Suprapubic skin (tissue), 4 donors: ENCODE data around the gene CDH4. TPM values are rescaled to one million over a fixed set of nuclear protein-coding genes. Genes with fewer than 3 reads are reported as not detected.
"Not testable (repeated sequence)": the region's sequence is repeated elsewhere in the genome, so short reads cannot be mapped to it uniquely, and the experiment has no call there.

Source experiments
- DNase-seq, 2 donors: peaks; one replicate each; pipeline ENCODE4 v3.0.0-alpha.2; 2019; ENCODE audit warnings: low spot score in 2 of 2
- H3K27ac ChIP-seq: fragments of 200-600 bp; sonication (generic); one replicate; pipeline ENCODE4 v1.5.1; 2019
- H3K27me3 ChIP-seq: fragments of 200-600 bp; sonication (generic); one replicate; pipeline ENCODE4 v1.5.1; 2019
- H3K36me3 ChIP-seq: fragments of 200-600 bp; sonication (generic); one replicate; pipeline ENCODE4 v1.5.1; 2019
- H3K4me1 ChIP-seq: fragments of 200-600 bp; sonication (generic); one replicate; pipeline ENCODE4 v1.5.1; 2019
- H3K4me3 ChIP-seq: fragments of 200-600 bp; sonication (generic); one replicate; pipeline ENCODE4 v1.5.1; 2019; ENCODE audit warnings: mild to moderate bottlenecking
- H3K9me3 ChIP-seq: fragments of 200-600 bp; sonication (generic); one replicate; pipeline ENCODE4 v1.5.1; 2019
- EP300 ChIP-seq: sonication (generic); formaldehyde crosslinking; IDR thresholded peaks from one replicate; pipeline ENCODE4 v1.6.1; 2017; ENCODE audit warnings: antibody characterized with exemption
- POLR2A ChIP-seq, 2 donors: fragments of 450-650 bp; IDR thresholded peaks; one replicate each; pipeline ENCODE4 v1.6.1; 2017; ENCODE audit warnings: antibody characterized with exemption in 2 of 2, mild to moderate bottlenecking in 2 of 2, moderate library complexity in 2 of 2
- POLR2AphosphoS5 ChIP-seq, 3 donors: sonication (generic); formaldehyde crosslinking; IDR thresholded peaks; one replicate each; pipeline ENCODE4 v1.6.1; 2017; ENCODE audit warnings: antibody characterized with exemption in 3 of 3
- WGBS: methylation state at CpG from one replicate; pipeline ENCODE4 v1.1.5; 2018; 5-methylcytosine and 5-hydroxymethylcytosine counted together
- total RNA-seq, 4 donors: library from RNA; depleted of rRNA; stranded (reverse); fragments of >200 nt; gene quantifications; one replicate each; pipeline ENCODE4 v1.1.0, GENCODE V29; 2016
- TF ChIP-seq, protein P1 (sequence below), 2 donors: fragments of 200-600 bp in 1 of 2; fragments of 450-650 bp in 1 of 2; sonication (generic) in 1 of 2; IDR thresholded peaks; one replicate each; pipeline ENCODE4 v1.5.1; 2016 to 2019; ENCODE audit warnings: antibody characterized with exemption in 2 of 2, mild to moderate bottlenecking in 1 of 2, moderate library complexity in 1 of 2

Gene CDH4
- total RNA-seq, 4 donors from 2014 or later = 0.91 to 5.9 (median 2.6) TPM

DNA sequence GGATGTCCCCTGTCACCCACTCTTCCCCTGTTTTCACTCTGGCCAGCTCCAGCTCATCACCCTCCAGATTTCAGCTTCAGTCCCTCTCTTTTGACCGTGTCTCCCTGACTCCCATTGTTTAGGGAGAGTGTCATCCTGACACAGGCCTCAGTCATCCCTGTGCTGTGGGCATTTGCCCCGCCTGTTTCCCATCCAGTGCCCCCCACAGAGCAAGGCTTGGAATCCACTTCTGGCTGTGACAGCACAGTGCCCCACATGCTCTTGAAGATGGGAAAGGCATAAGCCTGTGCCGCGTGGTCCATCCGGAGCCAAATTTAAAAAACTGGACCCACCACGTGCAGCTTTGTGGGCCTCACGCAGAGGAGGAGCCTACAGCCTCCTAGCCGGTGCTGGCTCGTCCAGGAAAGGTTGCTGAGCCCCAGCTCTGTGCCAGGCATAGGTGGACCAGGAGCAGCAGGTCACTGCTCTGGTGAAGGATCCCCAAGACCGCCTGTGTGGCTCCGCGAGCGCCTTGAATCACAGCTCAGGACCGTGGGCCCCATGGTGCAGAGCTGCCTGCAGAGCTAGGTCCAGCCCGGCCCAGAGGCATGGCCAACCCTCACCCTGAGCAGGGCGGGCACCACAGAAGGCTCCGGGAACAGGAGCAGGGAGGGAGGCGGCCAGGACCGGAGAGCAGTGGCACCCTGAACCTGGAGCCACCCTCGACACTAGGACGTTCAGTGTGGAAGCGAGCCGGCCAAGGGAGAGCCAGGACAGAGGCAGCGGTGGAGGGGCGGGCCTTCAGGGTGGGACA, 172.8 kb downstream of the CDH4 start:
- peaks cover 9% of the 10 kb centered on the region for H3K27me3 ChIP-seq
- TF ChIP-seq EP300 (no peak), POLR2A (IDR thresholded peaks at IDR 0.05) (no peak), POLR2AphosphoS5 (IDR thresholded peaks at IDR 0.05) (no peak)
- TF ChIP-seq, protein P1, sequence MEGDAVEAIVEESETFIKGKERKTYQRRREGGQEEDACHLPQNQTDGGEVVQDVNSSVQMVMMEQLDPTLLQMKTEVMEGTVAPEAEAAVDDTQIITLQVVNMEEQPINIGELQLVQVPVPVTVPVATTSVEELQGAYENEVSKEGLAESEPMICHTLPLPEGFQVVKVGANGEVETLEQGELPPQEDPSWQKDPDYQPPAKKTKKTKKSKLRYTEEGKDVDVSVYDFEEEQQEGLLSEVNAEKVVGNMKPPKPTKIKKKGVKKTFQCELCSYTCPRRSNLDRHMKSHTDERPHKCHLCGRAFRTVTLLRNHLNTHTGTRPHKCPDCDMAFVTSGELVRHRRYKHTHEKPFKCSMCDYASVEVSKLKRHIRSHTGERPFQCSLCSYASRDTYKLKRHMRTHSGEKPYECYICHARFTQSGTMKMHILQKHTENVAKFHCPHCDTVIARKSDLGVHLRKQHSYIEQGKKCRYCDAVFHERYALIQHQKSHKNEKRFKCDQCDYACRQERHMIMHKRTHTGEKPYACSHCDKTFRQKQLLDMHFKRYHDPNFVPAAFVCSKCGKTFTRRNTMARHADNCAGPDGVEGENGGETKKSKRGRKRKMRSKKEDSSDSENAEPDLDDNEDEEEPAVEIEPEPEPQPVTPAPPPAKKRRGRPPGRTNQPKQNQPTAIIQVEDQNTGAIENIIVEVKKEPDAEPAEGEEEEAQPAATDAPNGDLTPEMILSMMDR (IDR thresholded peaks at IDR 0.05) = no peak
- H3K27ac ChIP-seq = no peak overlapping the region

DNA sequence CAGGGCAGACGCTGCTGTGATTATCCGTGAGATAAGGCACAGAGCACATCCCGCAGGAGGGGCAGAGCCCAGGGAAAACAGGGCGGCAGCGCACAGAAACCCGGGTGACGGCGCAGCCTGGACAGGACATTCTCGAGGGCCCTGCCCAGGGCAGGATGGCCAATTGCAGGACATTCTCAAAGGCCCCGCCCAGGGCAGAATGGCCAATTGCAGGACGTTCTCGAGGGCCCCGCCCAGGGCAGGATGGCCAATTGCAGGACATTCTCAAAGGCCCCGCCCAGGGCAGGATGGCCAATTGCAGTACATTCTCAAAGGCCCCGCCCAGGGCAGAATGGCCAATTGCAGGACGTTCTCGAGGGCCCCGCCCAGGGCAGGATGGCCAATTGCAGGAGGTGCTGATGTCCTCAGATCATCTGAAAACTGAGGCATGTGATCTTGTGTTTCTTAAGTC, 173.5 kb downstream of the CDH4 start:
- not testable (repeated sequence) for H3K27me3 ChIP-seq, H3K9me3 ChIP-seq, H3K4me1 ChIP-seq, H3K36me3 ChIP-seq, DNase-seq, H3K4me3 ChIP-seq, H3K27ac ChIP-seq
- WGBS = 88% methylated on average over 15 of the region's 18 CpGs

More for the DNA sequence above, 172.8 kb downstream of the CDH4 start:
- Histone ChIP-seq H3K4me3 (no peak overlapping the region), H3K9me3 (peaks cover 6% of the 10 kb centered on the region), H3K36me3 (no peaks in the 10 kb centered on the region), H3K4me1 (no peaks in the 10 kb centered on the region)
- no peak for DNase-seq
- WGBS = 93% methylated on average over 17 of the region's 25 CpGs

DNA sequence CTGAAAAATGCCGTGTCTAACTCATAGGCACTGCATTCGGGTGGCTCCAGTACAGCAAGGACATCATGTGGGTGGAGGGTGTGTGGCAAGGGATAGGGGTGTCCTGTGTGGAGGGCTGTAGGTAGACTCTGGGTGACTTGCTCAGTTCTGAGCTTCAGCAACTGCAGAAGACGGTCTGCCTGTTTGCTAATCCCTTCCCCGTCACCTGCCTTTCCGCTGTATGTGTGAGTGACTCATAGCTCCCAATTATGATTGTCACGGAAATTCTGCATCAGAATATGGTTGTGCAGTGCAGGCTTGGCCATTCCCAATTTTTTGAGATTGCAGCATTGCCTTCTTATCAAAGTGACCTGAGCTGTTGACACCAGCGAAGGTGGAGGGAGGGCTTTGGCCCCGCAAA, 174.3 kb downstream of the CDH4 start:
- no peaks in the 10 kb centered on the region for H3K4me1 ChIP-seq
- 82% methylated on average over 8 of the region's 8 CpGs for WGBS
- H3K27me3 ChIP-seq = peaks cover 3% of the 10 kb centered on the region
- H3K27ac ChIP-seq = no peak overlapping the region
- TF ChIP-seq EP300 (no peak), POLR2AphosphoS5 (IDR thresholded peaks at IDR 0.05) (no peak), POLR2A (IDR thresholded peaks at IDR 0.05) (no peak)
- TF ChIP-seq, protein P1 (IDR thresholded peaks at IDR 0.05) = no peak
- no peaks in the 10 kb centered on the region for H3K9me3 ChIP-seq
- no peak for DNase-seq
- H3K4me3 ChIP-seq = no peak overlapping the region
- H3K36me3 ChIP-seq = no peaks in the 10 kb centered on the region

DNA sequence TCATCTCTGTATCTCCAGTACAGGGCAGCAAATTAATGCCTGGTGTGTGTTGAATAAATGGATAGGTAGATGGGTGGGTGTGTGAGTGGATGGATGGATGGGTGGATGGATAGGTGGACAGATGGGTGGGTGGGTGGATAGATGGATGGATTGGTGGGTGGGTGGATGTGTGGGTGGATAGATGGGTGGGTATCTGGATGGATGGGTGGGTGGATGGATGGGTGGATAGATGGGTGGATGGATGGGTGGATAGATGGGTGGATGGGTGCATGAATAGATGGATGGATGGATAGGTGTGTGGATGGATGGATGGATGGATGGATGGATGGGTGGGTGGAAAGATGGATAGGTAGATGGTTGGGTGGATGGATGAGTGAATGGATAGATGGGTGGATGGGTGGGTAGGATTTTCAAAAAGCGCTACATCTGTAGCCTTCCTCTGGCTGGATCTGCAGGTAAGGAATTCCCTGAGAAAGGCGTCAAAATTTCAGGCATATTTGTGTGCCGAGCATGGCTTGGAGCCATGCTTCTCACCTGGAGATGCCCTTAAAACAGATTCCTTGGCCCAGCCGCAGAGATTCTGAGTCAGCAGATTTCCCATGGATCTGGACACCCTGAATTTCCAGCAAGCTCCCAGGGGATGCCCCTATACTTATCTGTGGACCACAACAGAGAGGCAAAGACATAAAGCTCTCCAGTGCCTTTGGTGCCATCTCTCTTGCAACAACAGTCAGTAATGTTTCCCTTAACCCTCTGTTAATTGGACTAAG, 177.6 kb downstream of the CDH4 start:
- Histone ChIP-seq H3K27ac (no peak overlapping the region), H3K4me3 (no peak overlapping the region), H3K9me3 (no peaks in the 10 kb centered on the region), H3K36me3 (no peaks in the 10 kb centered on the region), H3K4me1 (no peaks in the 10 kb centered on the region), H3K27me3 (peaks cover 11% of the 10 kb centered on the region)
- no peak for DNase-seq
- no peak for TF ChIP-seq POLR2AphosphoS5 (IDR thresholded peaks at IDR 0.05)
- TF ChIP-seq EP300 = no peak
- TF ChIP-seq, protein P1 (IDR thresholded peaks at IDR 0.05) = no peak
- TF ChIP-seq POLR2A (IDR thresholded peaks at IDR 0.05) = no peak
- WGBS = 70% methylated on average over 4 of the region's 4 CpGs

DNA sequence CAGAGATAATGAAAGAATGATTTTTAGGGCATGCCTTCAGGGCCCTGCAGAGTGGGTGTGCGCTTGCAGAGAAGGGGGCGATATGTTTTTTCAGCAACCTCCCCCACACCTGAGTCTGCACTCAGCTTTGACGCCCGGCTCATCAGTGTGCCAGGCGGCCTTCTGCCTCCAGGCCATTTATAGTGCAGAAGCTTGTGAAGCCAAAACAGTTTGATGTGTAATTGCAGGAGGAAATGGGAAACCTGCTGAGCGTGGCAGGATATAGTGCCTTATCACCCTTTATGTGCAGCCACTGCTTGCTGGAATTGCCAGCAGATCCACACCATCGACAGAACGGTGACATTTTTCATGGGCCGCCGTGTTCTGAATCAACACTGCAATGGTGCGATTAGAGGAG, 178.2 kb downstream of the CDH4 start:
- H3K27ac ChIP-seq = no peak overlapping the region
- no peak overlapping the region for H3K4me3 ChIP-seq
- H3K4me1 ChIP-seq = no peaks in the 10 kb centered on the region
- no peaks in the 10 kb centered on the region for H3K36me3 ChIP-seq
- 27% methylated on average over 9 of the region's 11 CpGs for WGBS
- DNase-seq = no peak
- H3K9me3 ChIP-seq = no peaks in the 10 kb centered on the region
- H3K27me3 ChIP-seq = peaks cover 15% of the 10 kb centered on the region
- TF ChIP-seq, protein P1 (IDR thresholded peaks at IDR 0.05) = no peak
- TF ChIP-seq POLR2AphosphoS5 (IDR thresholded peaks at IDR 0.05) (no peak), EP300 (no peak), POLR2A (IDR thresholded peaks at IDR 0.05) (no peak)
